Muscle of leg (tissue), 16 donors: Measurements from ENCODE around the gene CNKSR1. TPM values are rescaled to one million over a fixed set of nuclear protein-coding genes. Genes with fewer than 3 reads are reported as not detected.

Source experiments
- DNase-seq: peaks from one replicate; pipeline ENCODE4 v3.0.0; 2013
- H3K27ac ChIP-seq: one replicate; pipeline ENCODE4 v1.5.1; 2013; ENCODE audit warnings: mild to moderate bottlenecking, low read length, control low read depth
- H3K27me3 ChIP-seq: one replicate; pipeline ENCODE4 v1.6.1; 2013; ENCODE audit warnings: low read length; ENCODE audit not compliant: control insufficient read depth, insufficient read depth
- H3K36me3 ChIP-seq: one replicate; pipeline ENCODE4 v1.6.1; 2013; ENCODE audit warnings: low read length; ENCODE audit not compliant: control insufficient read depth, insufficient read depth
- H3K4me1 ChIP-seq: one replicate; pipeline ENCODE4 v1.6.1; 2013; ENCODE audit warnings: low read length; ENCODE audit not compliant: control insufficient read depth, insufficient read depth
- H3K4me3 ChIP-seq: one replicate; pipeline ENCODE4 v1.5.1; 2013; ENCODE audit warnings: low read length, control low read depth
- H3K9me3 ChIP-seq: replicated peaks from 2 replicates; pipeline ENCODE4 v1.6.1; 2013; ENCODE audit warnings: low read depth, low read length; ENCODE audit not compliant: control insufficient read depth
- WGBS: methylation state at CpG from one replicate; pipeline ENCODE4 v1.1.5; 2013; ENCODE audit warnings: missing lambda C conversion rate; ENCODE audit not compliant: insufficient coverage; 5-methylcytosine and 5-hydroxymethylcytosine counted together
- long read RNA-seq, 11 donors: transcript quantifications; one replicate each; lab custom pipeline, GENCODE V29; 2026
- polyA plus RNA-seq, 8 donors: library from polyadenylated mRNA; unstranded; fragments of 120-200 nt; gene quantifications; one replicate each; pipeline versions ENCODE4 v1.2.1 to v1.2.3, GENCODE V29; 2013; ENCODE audit warnings: inconsistent platforms in 1 of 8, low replicate concordance in 1 of 8; ENCODE audit not compliant: insufficient read length in 8 of 8, insufficient read depth in 1 of 8
- total RNA-seq: library from RNA; stranded (reverse); fragments of 120-200 nt; gene quantifications from one replicate; pipeline ENCODE4 v1.2.4, GENCODE V29; 2013

The CNKSR1 gene, protein sequence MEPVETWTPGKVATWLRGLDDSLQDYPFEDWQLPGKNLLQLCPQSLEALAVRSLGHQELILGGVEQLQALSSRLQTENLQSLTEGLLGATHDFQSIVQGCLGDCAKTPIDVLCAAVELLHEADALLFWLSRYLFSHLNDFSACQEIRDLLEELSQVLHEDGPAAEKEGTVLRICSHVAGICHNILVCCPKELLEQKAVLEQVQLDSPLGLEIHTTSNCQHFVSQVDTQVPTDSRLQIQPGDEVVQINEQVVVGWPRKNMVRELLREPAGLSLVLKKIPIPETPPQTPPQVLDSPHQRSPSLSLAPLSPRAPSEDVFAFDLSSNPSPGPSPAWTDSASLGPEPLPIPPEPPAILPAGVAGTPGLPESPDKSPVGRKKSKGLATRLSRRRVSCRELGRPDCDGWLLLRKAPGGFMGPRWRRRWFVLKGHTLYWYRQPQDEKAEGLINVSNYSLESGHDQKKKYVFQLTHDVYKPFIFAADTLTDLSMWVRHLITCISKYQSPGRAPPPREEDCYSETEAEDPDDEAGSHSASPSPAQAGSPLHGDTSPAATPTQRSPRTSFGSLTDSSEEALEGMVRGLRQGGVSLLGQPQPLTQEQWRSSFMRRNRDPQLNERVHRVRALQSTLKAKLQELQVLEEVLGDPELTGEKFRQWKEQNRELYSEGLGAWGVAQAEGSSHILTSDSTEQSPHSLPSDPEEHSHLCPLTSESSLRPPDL
- total RNA-seq (1.2 TPM), polyA plus RNA-seq (1 to 10 TPM in 7 of 8 donors, under 1 TPM in 1; 0.81 to 5.2 (median 2.2) TPM)
- long read RNA-seq, donor 1 = 0 reads
- long read RNA-seq, donor 2 = 0 reads
- long read RNA-seq, donor 3 = 0 reads
- long read RNA-seq, donor 4 = 0 reads
- long read RNA-seq, donor 5 = 0 reads
- long read RNA-seq, donor 6 = 0 reads
- long read RNA-seq, donor 7 = 0 reads
- long read RNA-seq, donor 8 = 0 reads
- long read RNA-seq, donor 9 = 0 reads
- long read RNA-seq, donor 10 = 0 reads
- long read RNA-seq, donor 11 = 0 reads

DNA sequence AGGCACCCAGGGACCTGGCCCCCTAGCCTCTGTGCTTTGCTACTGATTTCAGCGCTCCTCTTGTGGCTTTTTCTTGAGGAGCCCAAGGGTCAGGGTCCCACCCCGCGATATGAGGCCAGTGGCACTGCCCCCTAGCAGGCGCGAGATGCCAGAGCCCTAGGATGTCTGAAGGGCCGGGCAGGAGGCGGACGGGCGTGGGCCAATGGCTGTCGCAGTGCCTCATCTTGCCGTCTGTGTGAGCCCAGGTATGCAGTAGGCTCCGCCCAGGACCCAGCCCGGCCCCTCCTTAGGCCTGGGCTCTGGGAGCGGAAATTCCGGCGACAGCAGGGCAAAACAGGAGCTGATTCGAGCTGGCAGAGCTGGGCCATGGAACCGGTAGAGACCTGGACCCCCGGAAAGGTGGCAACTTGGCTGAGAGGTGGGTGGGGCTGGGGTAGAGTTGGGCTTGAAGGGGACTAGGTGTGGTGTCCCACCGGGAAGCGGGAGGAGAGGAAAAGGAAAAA is at the start of gene CNKSR1:
CNKSR1 (plus strand) TSS at position 310 of the 503 bp plus-strand sequence; CDS start at position 367, 57 bp downstream.
- WGBS = 43% methylated on average over 21 of the region's 21 CpGs
- no peaks in the 10 kb centered on the region for H3K9me3 ChIP-seq
- DNase-seq = no peak
- no peaks in the 10 kb centered on the region for H3K36me3 ChIP-seq
- peaks cover 5% of the 10 kb centered on the region for H3K4me1 ChIP-seq
- H3K27ac ChIP-seq = no peak within 1 kb of the TSS
- no peaks in the 10 kb centered on the region for H3K27me3 ChIP-seq
- H3K4me3 ChIP-seq = no peak within 1 kb of the TSS

DNA sequence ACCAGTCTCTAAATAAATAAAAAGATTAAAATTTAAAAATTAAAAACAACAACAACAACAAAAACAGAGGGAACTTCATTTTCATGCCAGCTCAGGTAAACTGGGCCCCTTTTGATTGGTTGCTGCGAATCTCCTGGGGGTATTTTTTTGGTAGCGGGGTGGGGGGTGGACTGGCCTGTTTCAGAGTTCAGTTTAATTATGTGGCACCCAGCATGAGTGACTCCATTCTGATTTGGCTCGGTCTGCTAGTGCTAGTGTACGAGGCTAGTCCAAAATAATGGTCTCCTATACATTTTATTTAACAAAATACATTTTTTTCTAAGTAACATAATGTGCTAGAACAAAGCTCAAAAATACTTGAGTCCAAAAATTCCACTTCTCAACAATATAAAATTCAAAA is 47.5 kb upstream of the CNKSR1 start:
- DNase-seq = no peak
- Histone ChIP-seq H3K27me3 (no peaks in the 10 kb centered on the region), H3K4me1 (peaks cover 2% of the 10 kb centered on the region), H3K36me3 (no peaks in the 10 kb centered on the region), H3K9me3 (no peaks in the 10 kb centered on the region), H3K27ac (no peak overlapping the region), H3K4me3 (no peak overlapping the region)
- 92% methylated on average over 2 of the region's 4 CpGs for WGBS

DNA sequence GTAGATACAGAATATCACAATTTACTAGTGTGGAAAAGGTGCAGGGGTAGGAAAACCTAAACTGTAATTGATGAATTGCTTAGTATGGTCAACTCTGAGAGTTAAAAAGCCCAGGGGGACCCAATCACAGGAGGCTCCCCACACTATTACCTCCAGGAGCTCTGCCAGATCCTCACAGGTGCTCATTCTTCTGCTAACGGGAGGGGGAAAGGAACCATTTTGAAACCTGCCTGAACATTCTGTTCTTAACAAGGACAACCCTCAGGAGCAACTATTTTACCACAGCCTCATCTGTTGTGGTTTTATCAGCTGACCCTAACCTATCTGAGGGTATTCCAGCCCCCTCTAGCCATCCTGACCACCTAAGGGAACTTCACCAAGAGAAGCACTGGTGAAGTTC is 46.6 kb upstream of the CNKSR1 start:
- WGBS = 67% methylated on average over 1 of the region's 1 CpG

DNA sequence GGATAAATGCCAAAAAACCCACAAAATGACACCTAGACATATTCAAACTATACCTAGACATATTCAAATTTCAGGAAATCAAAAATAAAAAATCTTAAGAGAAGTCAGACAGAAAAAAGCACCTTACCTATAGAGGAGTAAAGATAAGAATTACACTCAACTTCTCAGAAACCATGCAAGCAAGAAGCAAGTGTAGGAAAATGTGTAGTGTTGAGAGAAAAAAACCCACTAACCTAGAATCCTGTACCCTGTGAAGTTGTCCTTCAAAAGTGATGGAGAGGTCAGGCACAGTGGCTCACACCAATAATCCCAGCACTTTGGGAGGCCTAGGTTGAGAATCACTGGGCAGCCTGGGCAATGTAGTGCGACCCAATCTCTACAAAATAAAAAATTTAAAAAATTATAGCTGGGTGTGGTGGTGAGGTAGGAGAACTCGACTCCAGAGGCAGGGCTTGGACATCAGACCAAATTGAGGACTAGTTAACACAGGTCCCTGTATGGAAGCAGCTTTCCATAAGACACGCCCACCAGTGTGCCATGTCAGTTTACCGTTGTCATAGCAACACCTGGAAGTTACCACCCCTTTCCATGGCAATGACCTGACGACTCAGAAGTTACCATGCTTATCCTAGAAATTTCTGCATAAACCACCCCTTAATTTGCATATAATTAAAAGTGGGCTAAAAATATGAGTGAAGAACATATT is 45.0 kb upstream of the CNKSR1 start:
- 90% methylated on average over 2 of the region's 5 CpGs for WGBS

More for the DNA sequence above, 46.6 kb upstream of the CNKSR1 start:
- no peaks in the 10 kb centered on the region for H3K27me3 ChIP-seq
- H3K4me1 ChIP-seq = peaks cover 2% of the 10 kb centered on the region
- no peak overlapping the region for H3K4me3 ChIP-seq
- no peaks in the 10 kb centered on the region for H3K36me3 ChIP-seq
- DNase-seq = no peak
- H3K9me3 ChIP-seq = no peaks in the 10 kb centered on the region
- no peak overlapping the region for H3K27ac ChIP-seq

DNA sequence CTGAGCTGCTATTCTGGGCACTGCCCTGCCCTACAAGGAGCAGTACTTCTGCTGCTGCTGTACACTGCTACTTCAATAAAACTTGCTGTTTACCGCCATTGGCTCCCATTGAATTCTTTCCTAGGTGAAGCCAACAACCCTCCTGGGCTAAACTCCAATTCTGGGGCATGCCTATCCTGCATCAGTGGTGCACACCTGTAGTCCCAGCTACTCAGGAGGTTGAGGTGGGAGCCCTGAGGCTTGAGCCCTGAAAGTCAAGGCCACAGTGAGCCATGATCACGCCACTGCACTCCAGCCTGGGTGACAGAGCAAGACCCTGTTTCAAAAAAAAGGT is 44.5 kb upstream of the CNKSR1 start:
- H3K36me3 ChIP-seq = no peaks in the 10 kb centered on the region
- no CpG with 5 or more reads among the region's 2 CpGs for WGBS

More for the DNA sequence above, 45.0 kb upstream of the CNKSR1 start:
- Histone ChIP-seq H3K9me3 (no peaks in the 10 kb centered on the region), H3K36me3 (no peaks in the 10 kb centered on the region), H3K27ac (no peak overlapping the region), H3K4me3 (no peak overlapping the region), H3K27me3 (no peaks in the 10 kb centered on the region), H3K4me1 (peaks cover 2% of the 10 kb centered on the region)
- DNase-seq = no peak

DNA sequence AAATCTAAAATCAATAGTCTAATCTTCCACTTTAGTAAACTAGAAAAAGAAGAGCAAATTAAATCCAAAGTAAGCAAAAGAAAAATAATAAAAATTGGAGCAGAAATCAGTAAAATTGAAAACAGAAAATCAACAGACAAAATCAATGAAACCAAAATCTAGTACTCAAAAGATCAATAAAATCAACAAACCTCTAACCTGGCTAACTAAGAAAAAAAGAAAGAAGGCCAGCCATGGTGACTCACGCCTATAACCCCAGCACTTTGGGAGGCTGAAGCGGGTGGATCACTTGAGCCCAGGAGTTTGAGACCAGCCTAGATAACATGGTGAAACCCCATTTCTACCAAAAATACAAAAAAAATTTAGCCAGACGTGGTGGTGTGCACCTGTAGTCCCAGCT is 42.8 kb upstream of the CNKSR1 start:
- no peak overlapping the region for H3K4me3 ChIP-seq
- H3K27me3 ChIP-seq = no peaks in the 10 kb centered on the region
- WGBS = no CpG with 5 or more reads among the region's 3 CpGs
- no peak for DNase-seq
- no peaks in the 10 kb centered on the region for H3K36me3 ChIP-seq
- H3K27ac ChIP-seq = no peak overlapping the region
- H3K4me1 ChIP-seq = no peaks in the 10 kb centered on the region
- no peaks in the 10 kb centered on the region for H3K9me3 ChIP-seq

More for the DNA sequence above, 44.5 kb upstream of the CNKSR1 start:
- H3K4me1 ChIP-seq = peaks cover 2% of the 10 kb centered on the region
- H3K4me3 ChIP-seq = no peak overlapping the region
- no peak for DNase-seq
- no peaks in the 10 kb centered on the region for H3K27me3 ChIP-seq
- H3K27ac ChIP-seq = no peak overlapping the region
- no peaks in the 10 kb centered on the region for H3K9me3 ChIP-seq

DNA sequence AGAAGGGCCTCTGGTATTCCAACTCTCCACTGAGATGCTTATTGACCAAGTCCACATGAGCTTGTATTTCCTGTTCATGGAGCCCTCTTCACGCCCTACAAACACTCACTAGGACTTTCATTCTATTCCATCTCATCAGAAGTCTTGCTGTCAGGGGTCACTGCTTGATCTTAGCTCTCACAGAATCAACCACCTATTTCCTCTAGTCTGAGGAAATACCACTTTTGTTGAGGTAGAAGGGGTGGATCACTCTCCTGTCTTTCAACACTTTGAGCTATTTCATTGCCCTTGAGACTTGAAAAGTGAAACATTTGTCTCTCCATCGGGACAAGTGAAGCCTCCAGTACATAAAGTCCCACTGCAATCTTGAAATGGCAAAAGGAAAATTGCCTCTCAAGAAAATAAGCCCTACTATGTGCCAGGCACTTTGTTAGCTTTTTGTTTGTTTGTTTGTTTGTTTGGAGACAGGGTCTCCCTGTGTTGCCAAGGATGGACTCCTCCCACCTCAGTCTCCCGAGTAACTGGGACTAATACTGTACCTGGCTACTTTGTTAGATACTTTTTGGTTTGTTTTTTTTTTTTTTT is 38.2 kb upstream of the CNKSR1 start:
- no peaks in the 10 kb centered on the region for H3K27me3 ChIP-seq
- no CpG with 5 or more reads among the region's 3 CpGs for WGBS
- DNase-seq = no peak
- no peaks in the 10 kb centered on the region for H3K9me3 ChIP-seq
- H3K4me3 ChIP-seq = no peak overlapping the region
- H3K36me3 ChIP-seq = no peaks in the 10 kb centered on the region
- H3K27ac ChIP-seq = no peak overlapping the region
- no peaks in the 10 kb centered on the region for H3K4me1 ChIP-seq

DNA sequence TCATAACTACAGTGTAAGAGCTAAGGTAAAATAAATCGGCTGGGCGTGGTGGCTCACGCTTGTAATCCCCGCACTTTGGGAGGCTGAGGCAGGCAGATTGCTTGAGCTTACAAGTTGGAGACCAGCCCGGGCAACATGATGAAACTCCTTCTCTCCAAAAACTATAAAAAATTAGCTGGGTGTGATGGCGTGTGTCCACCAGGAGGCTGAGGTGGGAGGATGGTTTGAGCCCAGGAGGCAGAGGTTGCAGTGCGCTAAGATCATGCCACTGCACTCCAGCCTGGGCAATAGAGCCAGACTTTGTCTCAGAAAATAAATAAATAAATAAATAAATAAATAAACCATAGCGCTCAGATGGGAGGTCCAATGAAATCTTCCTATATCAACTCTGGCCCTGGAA is 35.1 kb upstream of the CNKSR1 start:
- H3K4me1 ChIP-seq = peaks cover 5% of the 10 kb centered on the region
- no peaks in the 10 kb centered on the region for H3K9me3 ChIP-seq
- H3K27ac ChIP-seq = no peak overlapping the region
- no peak overlapping the region for H3K4me3 ChIP-seq
- no peak for DNase-seq
- no CpG with 5 or more reads among the region's 8 CpGs for WGBS
- peaks cover 8% of the 10 kb centered on the region for H3K27me3 ChIP-seq
- no peaks in the 10 kb centered on the region for H3K36me3 ChIP-seq

DNA sequence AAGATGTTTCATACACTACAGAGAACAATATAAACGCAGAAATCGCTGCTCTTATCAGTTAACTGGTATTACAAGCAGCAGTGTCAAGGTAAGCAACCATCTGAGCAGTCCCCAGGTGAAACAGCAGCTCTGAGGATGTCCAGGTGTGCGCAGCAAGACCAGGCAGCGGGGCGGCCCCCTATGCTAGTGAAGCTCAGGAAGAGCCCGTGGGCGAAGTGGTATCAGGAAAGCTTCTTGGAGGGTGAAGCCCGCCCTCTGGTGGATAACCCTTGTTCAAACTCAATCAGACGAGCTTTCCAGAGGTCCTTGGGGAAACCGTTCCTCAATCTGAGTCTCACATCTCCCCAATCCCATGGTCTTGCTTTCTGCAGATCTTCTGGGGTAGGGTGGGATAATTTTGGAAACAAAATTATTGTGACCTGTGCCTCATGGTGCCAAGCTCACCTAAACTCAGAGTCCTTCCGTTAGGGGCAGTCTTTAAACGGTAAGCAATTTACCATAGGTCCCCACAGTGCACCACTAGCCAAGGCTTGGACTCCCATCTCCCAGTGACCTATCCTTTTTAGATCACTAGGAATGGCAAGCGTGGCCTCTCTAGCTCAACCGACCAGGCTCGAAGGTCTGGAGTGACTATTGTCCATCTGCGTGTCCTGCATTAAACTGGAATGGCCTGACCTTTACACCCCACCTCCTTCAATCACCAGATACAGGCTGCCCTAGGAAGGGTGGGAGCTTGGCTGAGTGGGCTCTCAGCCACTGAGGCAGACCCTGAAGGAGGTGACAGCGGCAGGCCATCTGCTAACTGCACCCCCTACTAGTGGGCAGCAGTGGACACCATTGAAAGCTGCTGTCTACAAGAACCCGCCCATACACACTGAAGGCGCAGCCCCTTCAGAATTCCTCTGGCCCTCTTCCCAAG is 32.0 kb upstream of the CNKSR1 start:
- H3K9me3 ChIP-seq = no peaks in the 10 kb centered on the region
- H3K36me3 ChIP-seq = no peaks in the 10 kb centered on the region
- peaks cover 5% of the 10 kb centered on the region for H3K4me1 ChIP-seq
- H3K4me3 ChIP-seq = no peak overlapping the region
- 24% methylated on average over 11 of the region's 19 CpGs for WGBS
- peak; percentile 85 for DNase-seq
- H3K27me3 ChIP-seq = peaks cover 8% of the 10 kb centered on the region
- H3K27ac ChIP-seq = no peak overlapping the region
